Activated naive CD8-positive, alpha-beta T cell treated with anti-CD3 and anti-CD28 coated beads, Interleukin-2, amount 10 ng/mL, durations not matched to agents 7 days and 5 days (primary cell): ENCODE measurements around the gene RALGAPA2. TPM values are rescaled to one million over a fixed set of nuclear protein-coding genes. Genes with fewer than 3 reads are reported as not detected.

Source experiments
- ATAC-seq: fragments of 150-1000 bp; cut with Tn5 transposase; one replicate; pipeline ENCODE4 v1.10.0; 2021; ENCODE audit warnings: low read depth, moderate library complexity
- POLR2A ChIA-PET: fragments of 350-600 bp; sonication (Branson Sonifier 250); formaldehyde crosslinking; loops from one replicate; lab custom pipeline; 2021; ENCODE audit warnings: antibody characterized with exemption; lab: Charles Lee
- DNase-seq: peaks from one replicate; pipeline ENCODE4 v3.0.0; 2021
- H3K27ac Mint-ChIP-seq: one replicate; pipeline ENCODE4 v1.8.0; 2022; ENCODE audit warnings: mild to moderate bottlenecking, mixed read lengths
- H3K27me3 Mint-ChIP-seq: one replicate; pipeline ENCODE4 v1.8.0; 2022; ENCODE audit warnings: mild to moderate bottlenecking, moderate library complexity, mixed read lengths
- H3K36me3 Mint-ChIP-seq: one replicate; pipeline ENCODE4 v1.8.0; 2021; ENCODE audit warnings: mild to moderate bottlenecking, mixed read lengths
- H3K4me1 Mint-ChIP-seq: one replicate; pipeline ENCODE4 v1.8.0; 2021; ENCODE audit warnings: mixed read lengths
- H3K4me3 Mint-ChIP-seq: one replicate; pipeline ENCODE4 v1.8.0; 2022; ENCODE audit warnings: mild to moderate bottlenecking, moderate library complexity, mixed read lengths
- H3K9me3 Mint-ChIP-seq: one replicate; pipeline ENCODE4 v1.8.0; 2021; ENCODE audit warnings: mixed read lengths
- total RNA-seq, 2 experiments: library from RNA; stranded (reverse); gene quantifications; one replicate each; pipeline ENCODE4 v1.2.3, GENCODE V29; 2021

The RALGAPA2 gene
- total RNA-seq, 2 experiments from 2014 or later, result 25.1 to 28.6 TPM

GRCh38 chr20:20369250-20370093 lies 343.0 kb downstream of the RALGAPA2 start:
- no peak for ATAC-seq
- peak; percentile 45 for DNase-seq
- H3K4me3 Mint-ChIP-seq, result peak overlapping the region; percentile 45

GRCh38 chr20:20368418-20369249 lies 343.8 kb downstream of the RALGAPA2 start:
- POLR2A ChIA-PET, result no interaction called here
- Mint-ChIP-seq H3K4me1 (peaks cover 7% of the 10 kb centered on the region), H3K27me3 (peaks cover 68% of the 10 kb centered on the region), H3K27ac (no peak overlapping the region), H3K36me3 (peaks cover 3% of the 10 kb centered on the region), H3K4me3 (no peak overlapping the region), H3K9me3 (no peaks in the 10 kb centered on the region)
- ATAC-seq (peak; percentile 47), DNase-seq (peak; percentile 46)

More at GRCh38 chr20:20369250-20370093, 343.0 kb downstream of the RALGAPA2 start:
- H3K27me3 Mint-ChIP-seq, result peaks cover 70% of the 10 kb centered on the region
- POLR2A ChIA-PET, result no interaction called here
- H3K27ac Mint-ChIP-seq, result peak overlapping the region; percentile 82
- H3K9me3 Mint-ChIP-seq, result no peaks in the 10 kb centered on the region
- H3K36me3 Mint-ChIP-seq, result peaks cover 3% of the 10 kb centered on the region
- peaks cover 7% of the 10 kb centered on the region for H3K4me1 Mint-ChIP-seq

GRCh38 chr20:20367575-20368417 lies 344.6 kb downstream of the RALGAPA2 start, which contains the start of gene INSM1:
Gene INSM1, plus strand, starts transcription at chr20:20368104. Its CDS starts 164 bp downstream, at chr20:20368268.
- Mint-ChIP-seq H3K4me3 (peak within 1 kb of the TSS; percentile 22), H3K36me3 (peaks cover 3% of the 10 kb centered on the region), H3K27me3 (peaks cover 69% of the 10 kb centered on the region), H3K27ac (no peak within 1 kb of the TSS), H3K9me3 (no peaks in the 10 kb centered on the region), H3K4me1 (peaks cover 8% of the 10 kb centered on the region)
- ATAC-seq (no peak), DNase-seq (peak; percentile 36)
- POLR2A ChIA-PET, result no interaction called here

GRCh38 chr20:20366876-20367574 lies 345.4 kb downstream of the RALGAPA2 start:
- ATAC-seq, result no peak
- Mint-ChIP-seq H3K4me3 (no peak overlapping the region), H3K27ac (no peak overlapping the region)

GRCh38 chr20:20366551-20366875 lies 345.9 kb downstream of the RALGAPA2 start:
- DNase-seq (no peak), ATAC-seq (no peak)
- peaks cover 8% of the 10 kb centered on the region for H3K4me1 Mint-ChIP-seq
- POLR2A ChIA-PET, result no interaction called here
- peaks cover 3% of the 10 kb centered on the region for H3K36me3 Mint-ChIP-seq
- H3K27ac Mint-ChIP-seq, result no peak overlapping the region
- H3K9me3 Mint-ChIP-seq, result no peaks in the 10 kb centered on the region
- peak overlapping the region; percentile 50 for H3K4me3 Mint-ChIP-seq
- H3K27me3 Mint-ChIP-seq, result peaks cover 69% of the 10 kb centered on the region

More at GRCh38 chr20:20366876-20367574, 345.4 kb downstream of the RALGAPA2 start:
- peaks cover 8% of the 10 kb centered on the region for H3K4me1 Mint-ChIP-seq
- H3K27me3 Mint-ChIP-seq, result peaks cover 69% of the 10 kb centered on the region
- peak; percentile 33 for DNase-seq
- H3K9me3 Mint-ChIP-seq, result no peaks in the 10 kb centered on the region
- POLR2A ChIA-PET, result no interaction called here
- H3K36me3 Mint-ChIP-seq, result peaks cover 3% of the 10 kb centered on the region

GRCh38 chr20:20365480-20366161 lies 346.8 kb downstream of the RALGAPA2 start:
- POLR2A ChIA-PET, result no interaction called here

GRCh38 chr20:20364593-20365479 lies 347.6 kb downstream of the RALGAPA2 start:
- Mint-ChIP-seq H3K27ac (no peak overlapping the region), H3K36me3 (peaks cover under 1% of the 10 kb centered on the region), H3K4me1 (peaks cover 9% of the 10 kb centered on the region), H3K27me3 (peaks cover 65% of the 10 kb centered on the region), H3K9me3 (no peaks in the 10 kb centered on the region), H3K4me3 (no peak overlapping the region)
- POLR2A ChIA-PET, result no interaction called here
- DNase-seq (no peak), ATAC-seq (no peak)

More at GRCh38 chr20:20365480-20366161, 346.8 kb downstream of the RALGAPA2 start:
- peaks cover 3% of the 10 kb centered on the region for H3K36me3 Mint-ChIP-seq
- H3K4me1 Mint-ChIP-seq, result peaks cover 10% of the 10 kb centered on the region
- ATAC-seq (no peak), DNase-seq (no peak)
- peak overlapping the region; percentile 13 for H3K27ac Mint-ChIP-seq
- H3K4me3 Mint-ChIP-seq, result no peak overlapping the region
- no peaks in the 10 kb centered on the region for H3K9me3 Mint-ChIP-seq
- H3K27me3 Mint-ChIP-seq, result peaks cover 69% of the 10 kb centered on the region

- H3K9me3 Mint-ChIP-seq, result no peaks in the 10 kb centered on the region
- peak; percentile 43 for DNase-seq
- ATAC-seq, result no peak
- POLR2A ChIA-PET, result no interaction called here
- H3K4me1 Mint-ChIP-seq, result peaks cover 8% of the 10 kb centered on the region
- no peak overlapping the region for H3K4me3 Mint-ChIP-seq
- H3K27me3 Mint-ChIP-seq, result peaks cover 64% of the 10 kb centered on the region
- no peaks in the 10 kb centered on the region for H3K36me3 Mint-ChIP-seq
- no peak overlapping the region for H3K27ac Mint-ChIP-seq
Observed at GRCh38 chr20:20363799-20364592, 348.4 kb downstream of the RALGAPA2 start.

- DNase-seq, result no peak
- ATAC-seq, result no peak
- peaks cover 64% of the 10 kb centered on the region for H3K27me3 Mint-ChIP-seq
- H3K4me3 Mint-ChIP-seq, result no peak overlapping the region
- H3K36me3 Mint-ChIP-seq, result no peaks in the 10 kb centered on the region
- H3K9me3 Mint-ChIP-seq, result no peaks in the 10 kb centered on the region
- peak overlapping the region; percentile 54 for H3K27ac Mint-ChIP-seq
- peaks cover 8% of the 10 kb centered on the region for H3K4me1 Mint-ChIP-seq
- POLR2A ChIA-PET, result no interaction called here
Observed at GRCh38 chr20:20363434-20363798, 349.0 kb downstream of the RALGAPA2 start.

GRCh38 chr20:20362774-20363433 lies 349.5 kb downstream of the RALGAPA2 start:
- Mint-ChIP-seq H3K4me3 (no peak overlapping the region), H3K36me3 (no peaks in the 10 kb centered on the region), H3K9me3 (no peaks in the 10 kb centered on the region), H3K4me1 (peaks cover 8% of the 10 kb centered on the region), H3K27me3 (peaks cover 64% of the 10 kb centered on the region), H3K27ac (no peak overlapping the region)
- POLR2A ChIA-PET, result no interaction called here
- no peak for ATAC-seq
- DNase-seq, result no peak
